ENCODE data around the gene YPEL2.

DNA sequence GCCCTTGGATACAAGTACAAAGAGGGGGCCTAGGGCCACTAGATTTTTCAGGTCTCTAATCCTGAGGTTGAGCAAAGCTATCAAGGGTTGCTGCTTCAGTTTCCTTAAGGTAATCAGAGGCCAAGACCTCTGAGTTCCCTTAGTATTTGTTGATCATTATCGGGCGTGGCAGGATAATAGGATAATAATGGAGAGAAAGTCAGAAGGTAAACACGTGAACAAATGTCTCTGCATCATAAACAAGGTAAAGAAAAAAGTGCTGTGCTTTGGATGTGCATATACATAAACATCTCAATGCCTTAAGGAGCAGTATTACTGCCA is 41.5 kb upstream of the YPEL2 start:
- TF ChIP-seq EZH2 (IDR thresholded peaks at IDR 0.05; ENCODE audit: low read length, missing control alignments) (no peak), CTCF (conservative IDR thresholded peaks at IDR 0.05 in 1 of 2, IDR thresholded peaks at IDR 0.05 in 1 of 2; ENCODE audit: low read depth in 1 of 2, low read length in 2 of 2) (no peak)
